Measurements from ENCODE around the gene GID8.

- TF ChIP-seq CTCF (IDR thresholded peaks at IDR 0.05) (no peak), POLR2A (IDR thresholded peaks at IDR 0.05) (no peak)
Measured at GRCh38 chr20:62978561-62978943, 40.6 kb downstream of the GID8 start.
